ENCODE results near the gene XRN1.
"Not testable (repeated sequence)": the region's sequence is repeated elsewhere in the genome, so short reads cannot be mapped to it uniquely, and the experiment has no call there.

Gene XRN1

GRCh38 chr3:142394921-142395622 is 52.8 kb downstream of the XRN1 start:
- H3K27ac ChIP-seq, result no peak overlapping the region
- H3K4me1 ChIP-seq (ENCODE audit: control insufficient read depth in 1 of 2, insufficient read depth in 1 of 2, low read depth in 1 of 2, low read length in 1 of 2), result no peaks in the 10 kb centered on the region
- no peak for TF ChIP-seq CTCF (IDR thresholded peaks at IDR 0.05)
- H3K27me3 ChIP-seq, result no peaks in the 10 kb centered on the region
- H3K9me3 ChIP-seq, result no peaks in the 10 kb centered on the region
- H3K4me3 ChIP-seq (ENCODE audit: low read depth in 1 of 2, low read length in 1 of 2), result no peak overlapping the region
- peaks cover 77% of the 10 kb centered on the region for H3K36me3 ChIP-seq

- no peak for TF ChIP-seq CTCF (IDR thresholded peaks at IDR 0.05)
- Histone ChIP-seq H3K36me3 (peaks cover 80% of the 10 kb centered on the region), H3K27ac (no peak overlapping the region), H3K4me3 (ENCODE audit: low read depth in 1 of 2, low read length in 1 of 2) (no peak overlapping the region), H3K4me1 (ENCODE audit: control insufficient read depth in 1 of 2, insufficient read depth in 1 of 2, low read depth in 1 of 2, low read length in 1 of 2) (no peaks in the 10 kb centered on the region), H3K9me3 (no peaks in the 10 kb centered on the region), H3K27me3 (no peaks in the 10 kb centered on the region)
Observed at GRCh38 chr3:142385078-142385477, 62.8 kb downstream of the XRN1 start.

GRCh38 chr3:142374687-142375086 is 73.2 kb downstream of the XRN1 start:
- Histone ChIP-seq H3K27ac (no peak overlapping the region), H3K9me3 (no peaks in the 10 kb centered on the region), H3K4me1 (ENCODE audit: control insufficient read depth in 1 of 2, insufficient read depth in 1 of 2, low read depth in 1 of 2, low read length in 1 of 2) (no peaks in the 10 kb centered on the region), H3K4me3 (ENCODE audit: low read depth in 1 of 2, low read length in 1 of 2) (no peak overlapping the region), H3K27me3 (no peaks in the 10 kb centered on the region), H3K36me3 (peaks cover 81% of the 10 kb centered on the region)
- no peak for TF ChIP-seq CTCF (IDR thresholded peaks at IDR 0.05)

GRCh38 chr3:142369576-142369975 is 78.3 kb downstream of the XRN1 start:
- H3K36me3 ChIP-seq, result peaks cover 82% of the 10 kb centered on the region
- H3K27me3 ChIP-seq, result not testable (repeated sequence)

GRCh38 chr3:142366434-142366833 is 81.4 kb downstream of the XRN1 start:
- Histone ChIP-seq H3K27ac (no peak overlapping the region), H3K27me3 (no peaks in the 10 kb centered on the region), H3K4me1 (ENCODE audit: control insufficient read depth in 1 of 2, insufficient read depth in 1 of 2, low read depth in 1 of 2, low read length in 1 of 2) (no peaks in the 10 kb centered on the region), H3K4me3 (ENCODE audit: low read depth in 1 of 2, low read length in 1 of 2) (no peak overlapping the region), H3K9me3 (no peaks in the 10 kb centered on the region), H3K36me3 (peaks cover 77% of the 10 kb centered on the region)
- no peak for TF ChIP-seq CTCF (IDR thresholded peaks at IDR 0.05)

More at GRCh38 chr3:142369576-142369975, 78.3 kb downstream of the XRN1 start:
- H3K27ac ChIP-seq; H3K4me3 ChIP-seq (ENCODE audit: low read depth in 1 of 2, low read length in 1 of 2); H3K4me1 ChIP-seq (ENCODE audit: control insufficient read depth in 1 of 2, insufficient read depth in 1 of 2, low read depth in 1 of 2, low read length in 1 of 2); H3K9me3 ChIP-seq: not testable (repeated sequence)

GRCh38 chr3:142363936-142364467 is 83.8 kb downstream of the XRN1 start:
- H3K4me3 ChIP-seq (ENCODE audit: low read depth in 1 of 2, low read length in 1 of 2), result no peak overlapping the region
- no peak overlapping the region for H3K27ac ChIP-seq
- no peaks in the 10 kb centered on the region for H3K4me1 ChIP-seq (ENCODE audit: control insufficient read depth in 1 of 2, insufficient read depth in 1 of 2, low read depth in 1 of 2, low read length in 1 of 2)
- H3K36me3 ChIP-seq, result peaks cover 80% of the 10 kb centered on the region
- H3K9me3 ChIP-seq, result no peaks in the 10 kb centered on the region
- H3K27me3 ChIP-seq, result no peaks in the 10 kb centered on the region
- TF ChIP-seq CTCF (IDR thresholded peaks at IDR 0.05), result no peak

- not testable (repeated sequence) for H3K27me3 ChIP-seq; H3K27ac ChIP-seq; H3K4me1 ChIP-seq (ENCODE audit: control insufficient read depth in 1 of 2, insufficient read depth in 1 of 2, low read depth in 1 of 2, low read length in 1 of 2); H3K4me3 ChIP-seq (ENCODE audit: low read depth in 1 of 2, low read length in 1 of 2); H3K9me3 ChIP-seq
- peaks cover 77% of the 10 kb centered on the region for H3K36me3 ChIP-seq
Observed at GRCh38 chr3:142363433-142363832, 84.4 kb downstream of the XRN1 start.
